GM18526 (cell line): ENCODE results near the gene TUFM.
A peak's percentile ranks its signal among the peaks of the same experiment; 100 is the strongest.

ENCODE experiments used
- POLR2A ChIP-seq: IDR thresholded peaks from 3 replicates; pipeline ENCODE4 v1.6.1; 2011; ENCODE audit not compliant: insufficient read length; ENCODE audit errors: extremely low read depth

TUFM gene

GRCh38 chr16:28834349-28834748 is 11.8 kb downstream of the TUFM start:
- no peak for TF ChIP-seq POLR2A

- no peak for TF ChIP-seq POLR2A
These were observed 15.6 kb downstream of the TUFM start for GRCh38 chr16:28830531-28830930.

GRCh38 chr16:28829747-28830146 is 16.4 kb downstream of the TUFM start:
- TF ChIP-seq POLR2A = no peak

- TF ChIP-seq POLR2A = no peak
These were observed 20.0 kb downstream of the TUFM start for GRCh38 chr16:28826141-28826540.

GRCh38 chr16:28824717-28824973 is 21.5 kb downstream of the TUFM start:
- TF ChIP-seq POLR2A = no peak

- peak; percentile 51 for TF ChIP-seq POLR2A
These were observed 22.1 kb downstream of the TUFM start for GRCh38 chr16:28823873-28824716.

DNA sequence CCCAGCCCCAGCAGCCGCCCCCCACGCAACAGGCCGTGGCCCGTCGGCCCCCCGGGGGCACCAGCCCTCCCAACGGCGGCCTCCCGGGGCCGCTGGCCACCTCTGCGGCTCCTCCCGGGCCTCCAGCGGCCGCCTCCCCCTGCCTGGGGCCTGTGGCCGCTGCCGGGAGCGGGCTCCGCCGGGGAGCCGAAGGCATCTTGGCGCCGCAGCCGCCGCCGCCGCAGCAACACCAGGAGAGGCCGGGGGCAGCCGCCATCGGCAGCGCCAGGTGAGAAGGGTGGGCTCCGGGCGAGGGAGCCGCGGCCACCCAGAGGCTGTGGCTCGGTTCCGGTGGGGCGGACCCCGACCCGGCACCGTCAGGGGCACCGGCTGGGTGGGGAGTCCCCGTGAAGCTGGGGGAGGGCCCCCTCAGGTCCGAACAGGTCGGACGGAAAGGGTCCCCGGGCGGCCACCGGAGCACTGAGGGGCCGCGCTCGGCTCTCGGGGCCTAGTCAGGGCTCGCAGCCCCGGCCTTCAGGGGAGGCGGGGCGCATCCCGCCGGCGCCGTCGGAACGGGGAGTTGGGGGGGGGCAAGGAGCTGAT is 22.8 kb downstream of the TUFM start:
- no peak for TF ChIP-seq POLR2A

- peak; percentile 87 for TF ChIP-seq POLR2A
These were observed 23.4 kb downstream of the TUFM start, which contains the start of gene ATXN2L for GRCh38 chr16:28822520-28823290. Gene ATXN2L (plus strand): TSS chr16:28822999. CDS start chr16:28823260, 261 bp downstream.

DNA sequence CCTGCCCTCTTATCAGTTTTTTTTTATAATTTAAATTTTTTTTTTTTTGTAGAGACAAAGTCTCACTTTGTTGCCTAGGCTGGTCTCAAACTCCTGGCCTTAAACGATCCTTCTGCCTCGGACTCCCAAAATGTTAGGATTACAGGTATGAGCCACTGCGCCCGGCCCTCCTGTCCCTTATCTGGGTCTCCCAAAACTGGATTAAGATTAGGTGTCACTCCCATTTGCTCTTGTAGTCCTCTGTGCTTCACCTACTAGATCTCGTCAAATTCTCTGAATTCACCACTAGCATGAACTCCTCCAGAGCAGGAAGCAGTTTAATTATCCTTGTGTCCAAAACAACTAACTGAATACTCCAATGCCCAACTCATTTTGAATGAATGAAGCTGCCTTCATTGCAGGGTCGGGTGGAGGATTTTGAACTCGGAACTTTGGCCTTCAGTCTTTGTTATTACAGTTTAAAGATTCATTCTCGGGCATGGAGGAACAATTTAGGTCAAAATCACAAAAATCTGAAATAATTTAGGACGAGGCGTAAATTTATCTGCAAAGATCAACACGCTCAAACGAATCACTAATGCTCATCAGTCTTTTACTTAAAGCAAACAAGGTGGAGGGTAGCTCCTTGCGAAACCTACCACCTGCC is 24.2 kb downstream of the TUFM start:
- no peak for TF ChIP-seq POLR2A

DNA sequence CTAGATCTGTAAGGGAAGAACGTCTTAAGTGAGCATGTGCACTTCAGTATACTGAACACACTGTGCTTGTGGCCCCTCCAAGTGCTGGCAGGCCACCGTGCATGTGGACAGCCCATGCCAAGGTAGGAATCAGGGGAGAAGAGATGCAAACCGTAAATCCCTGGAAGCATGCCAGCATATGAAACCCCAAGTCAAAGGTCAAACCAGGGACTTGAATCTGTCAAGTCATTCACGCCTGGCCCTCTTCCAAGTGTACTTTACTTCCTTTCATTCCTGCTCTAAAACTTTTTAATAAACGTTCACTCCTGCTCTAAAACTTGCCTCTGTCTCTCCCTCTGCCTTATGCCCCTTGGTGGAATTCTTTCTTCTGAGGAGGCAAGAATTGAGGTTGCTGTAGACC is 26.1 kb downstream of the TUFM start:
- TF ChIP-seq POLR2A = no peak
